Astrocyte (in vitro differentiated cells and primary cell): ENCODE measurements around the gene SND1. TPM values are rescaled to one million over a fixed set of nuclear protein-coding genes. Genes with fewer than 3 reads are reported as not detected.

ENCODE experiments used
- DNase-seq: peaks from one replicate; pipeline ENCODE4 v3.0.0-alpha.2; 2010; ENCODE audit warnings: low read depth
- FAIRE-seq: peaks from 2 replicates; lab custom pipeline; 2011; peaks lifted over from hg19 to GRCh38; lab: Jason Lieb, UNC
- H2AFZ ChIP-seq: 2 replicates; pipeline ENCODE4 v1.6.0; 2012; ENCODE audit warnings: low read depth, low read length, inconsistent platforms
- H3K27ac ChIP-seq: 2 replicates; pipeline ENCODE4 v1.5.1; 2011; ENCODE audit warnings: low read depth, low read length, inconsistent platforms
- H3K27me3 ChIP-seq: 2 replicates; pipeline ENCODE4 v1.6.0; 2011; ENCODE audit warnings: low read length, inconsistent platforms; ENCODE audit not compliant: insufficient read depth
- H3K36me3 ChIP-seq: 2 replicates; pipeline ENCODE4 v1.5.1; 2011; ENCODE audit warnings: low read length, inconsistent platforms; ENCODE audit not compliant: insufficient read depth
- H3K4me1 ChIP-seq: 2 replicates; pipeline ENCODE4 v1.5.1; 2011; ENCODE audit warnings: low read length, inconsistent platforms; ENCODE audit not compliant: insufficient read depth
- H3K4me2 ChIP-seq: 2 replicates; pipeline ENCODE4 v1.6.0; 2012; ENCODE audit warnings: low read length, inconsistent platforms
- H3K4me3 ChIP-seq: 2 replicates; pipeline ENCODE4 v1.5.1; 2011; ENCODE audit warnings: low read depth, mild to moderate bottlenecking, low read length, inconsistent platforms; ENCODE audit not compliant: insufficient read depth
- H3K79me2 ChIP-seq: 2 replicates; pipeline ENCODE4 v1.6.0; 2012; ENCODE audit warnings: mild to moderate bottlenecking, low read length, inconsistent platforms; ENCODE audit not compliant: insufficient read depth
- H3K9ac ChIP-seq: 2 replicates; pipeline ENCODE4 v1.6.0; 2012; ENCODE audit warnings: mild to moderate bottlenecking, low read length, inconsistent platforms
- H3K9me3 ChIP-seq: 2 replicates; pipeline ENCODE4 v1.5.1; 2012; ENCODE audit warnings: low read depth, mild to moderate bottlenecking, low read length, inconsistent platforms; ENCODE audit not compliant: insufficient read depth
- H4K20me1 ChIP-seq: 2 replicates; pipeline ENCODE4 v1.6.0; 2012; ENCODE audit warnings: low read length, inconsistent platforms; ENCODE audit not compliant: insufficient read depth
- H3K27ac Mint-ChIP-seq: one replicate; pipeline ENCODE4 v1.8.0; 2021; ENCODE audit warnings: mild to moderate bottlenecking, mixed read lengths; ENCODE audit not compliant: unreplicated experiment
- H3K27me3 Mint-ChIP-seq: one replicate; pipeline ENCODE4 v1.8.0; 2021; ENCODE audit warnings: low read depth, mixed read lengths; ENCODE audit not compliant: unreplicated experiment
- H3K36me3 Mint-ChIP-seq: one replicate; pipeline ENCODE4 v1.8.0; 2021; ENCODE audit warnings: low read depth, mixed read lengths; ENCODE audit not compliant: unreplicated experiment
- H3K4me1 Mint-ChIP-seq: one replicate; pipeline ENCODE4 v1.8.0; 2021; ENCODE audit warnings: low read depth, mixed read lengths; ENCODE audit not compliant: unreplicated experiment
- H3K4me3 Mint-ChIP-seq: one replicate; pipeline ENCODE4 v1.8.0; 2021; ENCODE audit warnings: mild to moderate bottlenecking, moderate library complexity, mixed read lengths; ENCODE audit not compliant: unreplicated experiment
- H3K9me3 Mint-ChIP-seq: one replicate; pipeline ENCODE4 v1.8.0; 2021; ENCODE audit warnings: mild to moderate bottlenecking, mixed read lengths; ENCODE audit not compliant: unreplicated experiment
- EZH2 ChIP-seq: IDR thresholded peaks from 2 replicates; pipeline ENCODE4 v1.6.1; 2012; ENCODE audit warnings: mild to moderate bottlenecking, low read length, inconsistent platforms; ENCODE audit not compliant: insufficient read depth
- total RNA-seq: library from RNA; stranded (reverse); gene quantifications from 2 replicates; pipeline ENCODE4 v1.2.1, GENCODE V29; 2021
- TF ChIP-seq, protein P1 (sequence below): IDR thresholded peaks from 2 replicates; pipeline ENCODE4 v1.5.1; 2011; ENCODE audit warnings: low read depth, mild to moderate bottlenecking, inconsistent platforms, low read length, moderate library complexity; ENCODE audit not compliant: insufficient read depth

Gene SND1
- total RNA-seq, 1 donor from 2014 or later, result 267 TPM

DNA sequence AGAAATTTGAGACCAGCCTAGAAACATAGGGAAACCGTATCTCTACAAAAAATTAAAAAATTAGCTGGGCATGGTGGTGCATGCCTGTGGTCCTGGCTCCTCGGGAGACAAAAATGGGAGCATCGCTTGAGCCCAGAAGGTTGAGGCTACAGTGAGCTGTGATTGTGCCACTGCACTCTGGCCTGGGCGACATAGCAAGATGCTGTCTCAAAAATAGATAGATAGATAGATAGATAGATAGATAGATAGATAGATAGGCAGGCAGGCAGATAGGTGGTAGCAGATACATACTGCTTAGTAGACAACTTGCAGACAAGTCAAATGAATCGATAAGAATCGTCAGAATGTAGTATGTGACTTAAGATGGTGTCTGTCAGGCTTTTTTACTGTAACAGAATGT is 106.9 kb downstream of the SND1 start:
- Histone ChIP-seq H4K20me1 (peaks cover 93% of the 10 kb centered on the region), H3K4me2 (no peak overlapping the region), H3K4me3 (no peak overlapping the region), H2AFZ (no peak overlapping the region), H3K27me3 (no peaks in the 10 kb centered on the region), H3K79me2 (peaks cover 100% of the 10 kb centered on the region), H3K9ac (no peak overlapping the region), H3K36me3 (no peaks in the 10 kb centered on the region), H3K4me1 (no peaks in the 10 kb centered on the region), H3K9me3 (no peaks in the 10 kb centered on the region), H3K27ac (no peak overlapping the region)
- DNase-seq (no peak), FAIRE-seq (no peak)
- H3K4me1 Mint-ChIP-seq, result peaks cover 9% of the 10 kb centered on the region
- H3K27me3 Mint-ChIP-seq, result no peaks in the 10 kb centered on the region
- no peak overlapping the region for H3K4me3 Mint-ChIP-seq
- no peak for TF ChIP-seq EZH2
- TF ChIP-seq, protein P1, sequence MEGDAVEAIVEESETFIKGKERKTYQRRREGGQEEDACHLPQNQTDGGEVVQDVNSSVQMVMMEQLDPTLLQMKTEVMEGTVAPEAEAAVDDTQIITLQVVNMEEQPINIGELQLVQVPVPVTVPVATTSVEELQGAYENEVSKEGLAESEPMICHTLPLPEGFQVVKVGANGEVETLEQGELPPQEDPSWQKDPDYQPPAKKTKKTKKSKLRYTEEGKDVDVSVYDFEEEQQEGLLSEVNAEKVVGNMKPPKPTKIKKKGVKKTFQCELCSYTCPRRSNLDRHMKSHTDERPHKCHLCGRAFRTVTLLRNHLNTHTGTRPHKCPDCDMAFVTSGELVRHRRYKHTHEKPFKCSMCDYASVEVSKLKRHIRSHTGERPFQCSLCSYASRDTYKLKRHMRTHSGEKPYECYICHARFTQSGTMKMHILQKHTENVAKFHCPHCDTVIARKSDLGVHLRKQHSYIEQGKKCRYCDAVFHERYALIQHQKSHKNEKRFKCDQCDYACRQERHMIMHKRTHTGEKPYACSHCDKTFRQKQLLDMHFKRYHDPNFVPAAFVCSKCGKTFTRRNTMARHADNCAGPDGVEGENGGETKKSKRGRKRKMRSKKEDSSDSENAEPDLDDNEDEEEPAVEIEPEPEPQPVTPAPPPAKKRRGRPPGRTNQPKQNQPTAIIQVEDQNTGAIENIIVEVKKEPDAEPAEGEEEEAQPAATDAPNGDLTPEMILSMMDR, result no peak
- H3K27ac Mint-ChIP-seq, result no peak overlapping the region
- no peaks in the 10 kb centered on the region for H3K36me3 Mint-ChIP-seq
- H3K9me3 Mint-ChIP-seq, result no peaks in the 10 kb centered on the region

DNA sequence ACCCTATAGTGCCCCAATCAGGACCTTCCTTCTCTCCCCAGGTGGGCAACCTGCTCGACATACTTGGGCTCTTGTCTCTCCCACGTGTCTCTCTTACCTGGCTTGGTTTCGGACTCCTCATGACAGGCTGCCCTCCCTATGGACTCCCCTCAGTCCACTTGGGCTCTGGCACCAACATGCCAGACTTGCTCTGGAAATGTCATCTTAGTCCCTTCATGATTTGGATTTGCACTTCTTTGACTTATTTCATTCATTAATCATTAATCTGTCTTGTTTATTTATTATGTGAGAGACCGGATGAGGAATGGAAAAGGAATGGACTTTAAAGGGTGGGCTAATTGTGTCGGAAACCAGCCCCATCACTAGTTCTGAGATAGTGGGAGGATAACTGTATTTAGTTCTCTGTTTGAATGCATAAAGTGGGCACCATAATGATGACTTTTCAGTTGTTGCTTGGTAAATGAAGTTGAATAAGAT is 108.0 kb downstream of the SND1 start:
- Histone ChIP-seq H4K20me1 (peaks cover 93% of the 10 kb centered on the region), H2AFZ (no peak overlapping the region), H3K4me3 (no peak overlapping the region), H3K27me3 (no peaks in the 10 kb centered on the region), H3K9ac (no peak overlapping the region), H3K4me2 (no peak overlapping the region), H3K36me3 (no peaks in the 10 kb centered on the region), H3K27ac (no peak overlapping the region), H3K9me3 (no peaks in the 10 kb centered on the region), H3K79me2 (peaks cover 100% of the 10 kb centered on the region), H3K4me1 (no peaks in the 10 kb centered on the region)
- no peaks in the 10 kb centered on the region for H3K9me3 Mint-ChIP-seq
- peaks cover 9% of the 10 kb centered on the region for H3K4me1 Mint-ChIP-seq
- H3K27ac Mint-ChIP-seq, result no peak overlapping the region
- H3K27me3 Mint-ChIP-seq, result no peaks in the 10 kb centered on the region
- FAIRE-seq (no peak), DNase-seq (no peak)
- no peak overlapping the region for H3K4me3 Mint-ChIP-seq
- no peaks in the 10 kb centered on the region for H3K36me3 Mint-ChIP-seq
- TF ChIP-seq, protein P1, result no peak
- TF ChIP-seq EZH2, result no peak

DNA sequence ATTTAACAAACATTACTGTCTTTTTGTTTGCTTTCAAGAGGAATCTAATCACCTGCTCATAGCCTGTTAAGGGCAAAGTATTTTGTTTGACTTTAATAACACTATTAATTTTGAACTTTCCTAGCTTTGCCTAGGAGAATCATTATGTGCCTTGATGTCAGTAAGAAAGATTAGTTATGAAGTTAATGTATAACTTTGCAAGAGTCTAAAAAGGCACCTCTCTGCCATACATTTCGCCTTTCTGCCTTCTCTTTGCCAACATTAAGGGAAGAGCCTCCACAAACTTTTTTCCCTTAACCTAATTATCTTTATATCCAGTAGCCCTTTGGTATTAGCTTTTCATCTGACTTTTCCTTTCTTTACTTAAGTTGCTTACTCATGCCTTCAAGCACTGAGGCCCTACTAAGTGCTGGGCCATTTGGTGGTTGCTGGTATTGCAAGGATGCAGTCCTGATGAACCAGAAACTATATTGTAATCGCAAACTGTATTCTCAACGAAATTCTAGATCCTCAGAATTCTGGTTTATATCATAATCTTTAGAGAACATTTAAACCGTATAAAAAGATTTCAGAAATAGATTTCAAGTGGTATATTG is 108.5 kb downstream of the SND1 start:
- no peaks in the 10 kb centered on the region for H3K36me3 Mint-ChIP-seq
- DNase-seq (no peak), FAIRE-seq (no peak)
- Histone ChIP-seq H3K36me3 (no peaks in the 10 kb centered on the region), H3K27ac (no peak overlapping the region), H3K4me3 (no peak overlapping the region), H3K9ac (no peak overlapping the region), H3K27me3 (no peaks in the 10 kb centered on the region), H3K79me2 (peaks cover 100% of the 10 kb centered on the region), H3K4me1 (no peaks in the 10 kb centered on the region), H2AFZ (no peak overlapping the region), H3K9me3 (no peaks in the 10 kb centered on the region), H4K20me1 (peaks cover 93% of the 10 kb centered on the region), H3K4me2 (no peak overlapping the region)
- H3K9me3 Mint-ChIP-seq, result no peaks in the 10 kb centered on the region
- H3K4me3 Mint-ChIP-seq, result no peak overlapping the region
- TF ChIP-seq, protein P1, result no peak
- no peak for TF ChIP-seq EZH2
- H3K27me3 Mint-ChIP-seq, result no peaks in the 10 kb centered on the region
- H3K4me1 Mint-ChIP-seq, result peaks cover 12% of the 10 kb centered on the region
- H3K27ac Mint-ChIP-seq, result no peak overlapping the region
